ENCODE measurements around the gene CHTF18.

DNA sequence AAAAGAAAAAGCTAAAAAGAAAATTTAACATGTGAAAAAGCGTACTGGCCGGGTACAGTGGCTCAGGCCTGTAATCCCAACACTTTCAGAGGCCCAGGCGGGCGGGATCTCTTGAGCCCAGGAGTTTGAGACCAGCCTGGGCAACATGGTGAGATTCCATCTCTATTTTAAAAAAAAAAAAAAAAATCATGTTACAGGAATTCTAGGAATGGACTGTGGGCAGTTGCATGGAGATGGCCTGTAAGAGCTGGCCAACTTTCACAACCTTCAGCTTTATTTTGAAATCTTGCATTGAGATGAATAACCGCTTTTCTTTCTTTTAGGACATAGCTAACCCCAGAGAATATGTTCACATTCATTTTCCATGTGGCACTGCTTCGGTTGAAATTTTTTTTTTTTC lies 39.4 kb upstream of the CHTF18 start:
- TF ChIP-seq, protein P1, sequence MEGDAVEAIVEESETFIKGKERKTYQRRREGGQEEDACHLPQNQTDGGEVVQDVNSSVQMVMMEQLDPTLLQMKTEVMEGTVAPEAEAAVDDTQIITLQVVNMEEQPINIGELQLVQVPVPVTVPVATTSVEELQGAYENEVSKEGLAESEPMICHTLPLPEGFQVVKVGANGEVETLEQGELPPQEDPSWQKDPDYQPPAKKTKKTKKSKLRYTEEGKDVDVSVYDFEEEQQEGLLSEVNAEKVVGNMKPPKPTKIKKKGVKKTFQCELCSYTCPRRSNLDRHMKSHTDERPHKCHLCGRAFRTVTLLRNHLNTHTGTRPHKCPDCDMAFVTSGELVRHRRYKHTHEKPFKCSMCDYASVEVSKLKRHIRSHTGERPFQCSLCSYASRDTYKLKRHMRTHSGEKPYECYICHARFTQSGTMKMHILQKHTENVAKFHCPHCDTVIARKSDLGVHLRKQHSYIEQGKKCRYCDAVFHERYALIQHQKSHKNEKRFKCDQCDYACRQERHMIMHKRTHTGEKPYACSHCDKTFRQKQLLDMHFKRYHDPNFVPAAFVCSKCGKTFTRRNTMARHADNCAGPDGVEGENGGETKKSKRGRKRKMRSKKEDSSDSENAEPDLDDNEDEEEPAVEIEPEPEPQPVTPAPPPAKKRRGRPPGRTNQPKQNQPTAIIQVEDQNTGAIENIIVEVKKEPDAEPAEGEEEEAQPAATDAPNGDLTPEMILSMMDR (IDR thresholded peaks at IDR 0.05): no peak
- TF ChIP-seq POLR2A (IDR thresholded peaks at IDR 0.05): no peak
